HepG2 (cell line): Measurements from ENCODE around the gene MYOM1. TPM values are rescaled to one million over a fixed set of nuclear protein-coding genes. Genes with fewer than 3 reads are reported as not detected.

Experiments used
- AHDC1 ChIP-seq: sonication (generic); formaldehyde crosslinking; IDR thresholded peaks from 2 replicates; pipeline ENCODE4 v1.5.1; 2020; ENCODE audit warnings: mild to moderate bottlenecking, missing genetic modification reagents, borderline replicate concordance
- CBFB ChIP-seq: sonication (generic); formaldehyde crosslinking; IDR thresholded peaks from 2 replicates; pipeline ENCODE4 v1.4.0; 2020; ENCODE audit warnings: missing genetic modification reagents
- CHD4 ChIP-seq: fragments of 200-600 bp; sonication (generic); IDR thresholded peaks from 2 replicates; pipeline ENCODE4 v1.7.0; 2017; ENCODE audit warnings: mild to moderate bottlenecking, low read length, borderline replicate concordance
- DNMT3B ChIP-seq: conservative IDR thresholded peaks from 2 replicates; pipeline ENCODE4 v1.6.1; 2016; ENCODE audit warnings: missing biosample characterization, control low read depth
- EEA1 ChIP-seq: sonication (generic); formaldehyde crosslinking; IDR thresholded peaks from 2 replicates; pipeline ENCODE4 v1.5.1; 2020; ENCODE audit warnings: mild to moderate bottlenecking, missing genetic modification reagents, borderline replicate concordance
- IKZF5 ChIP-seq: IDR thresholded peaks from 2 replicates; pipeline ENCODE4 v1.6.1; 2018; ENCODE audit warnings: missing genetic modification reagents, mild to moderate bottlenecking, missing compliant biosample characterization
- MED1 ChIP-seq: sonication (generic); formaldehyde crosslinking; IDR thresholded peaks from 2 replicates; pipeline ENCODE4 v1.4.0; 2020; ENCODE audit warnings: missing genetic modification reagents
- NFE2 ChIP-seq: sonication (generic); formaldehyde crosslinking; IDR thresholded peaks from 2 replicates; pipeline ENCODE4 v1.4.0; 2020; ENCODE audit warnings: missing genetic modification reagents
- POLR2A ChIP-seq, 2 experiments: IDR thresholded peaks; 2 replicates each; pipeline ENCODE4 v1.6.1; 2011; ENCODE audit warnings: low read depth in 2 of 2, low read length in 2 of 2, mild to moderate bottlenecking in 1 of 2, moderate library complexity in 1 of 2; ENCODE audit not compliant: insufficient read depth in 1 of 2
- RXRA ChIP-seq: sonication (generic); formaldehyde crosslinking; IDR thresholded peaks from 2 replicates; pipeline ENCODE4 v1.5.1; 2020; ENCODE audit warnings: missing genetic modification reagents
- SETDB1 ChIP-seq: sonication (generic); formaldehyde crosslinking; IDR thresholded peaks from 2 replicates; pipeline ENCODE4 v1.5.1; 2020; ENCODE audit warnings: missing genetic modification reagents, mild to moderate bottlenecking, borderline replicate concordance
- SPEN ChIP-seq: sonication (generic); formaldehyde crosslinking; IDR thresholded peaks from 2 replicates; pipeline ENCODE4 v1.5.1; 2020; ENCODE audit warnings: low read depth, mild to moderate bottlenecking, missing genetic modification reagents
- UBTF ChIP-seq: sonication (generic); formaldehyde crosslinking; IDR thresholded peaks from 2 replicates; pipeline ENCODE4 v1.4.0; 2020; ENCODE audit warnings: mild to moderate bottlenecking, missing genetic modification reagents
- ZBTB21 ChIP-seq: sonication (generic); formaldehyde crosslinking; IDR thresholded peaks from 2 replicates; pipeline ENCODE4 v1.4.0; 2020; ENCODE audit warnings: missing genetic modification reagents
- ZBTB42 ChIP-seq: sonication (generic); formaldehyde crosslinking; IDR thresholded peaks from 2 replicates; pipeline ENCODE4 v1.5.0; 2020; ENCODE audit warnings: mild to moderate bottlenecking, missing genetic modification reagents
- ZNF709 ChIP-seq: sonication (generic); formaldehyde crosslinking; IDR thresholded peaks from 2 replicates; pipeline ENCODE4 v1.5.0; 2020; ENCODE audit warnings: mild to moderate bottlenecking, missing genetic modification reagents
- ZSCAN31 ChIP-seq: sonication (generic); formaldehyde crosslinking; IDR thresholded peaks from 2 replicates; pipeline ENCODE4 v1.5.0; 2020; ENCODE audit warnings: low read depth, mild to moderate bottlenecking, missing genetic modification reagents
- polyA plus RNA-seq, 8 experiments: library from polyadenylated mRNA; depleted of rRNA in 3 of 8; stranded (reverse) in 7 of 8; unstranded in 1 of 8; fragments of >200 nt; fragmentation: Illumina TruSeq in 4 of 8; extraction: Trizol in 4 of 8; gene quantifications; 2 replicates each; pipeline versions ENCODE4 v1.2.1 to v1.2.3, GENCODE V29; 2011 to 2016; ENCODE audit warnings: low read depth in 4 of 8, missing spikeins in 1 of 8, mixed read lengths in 1 of 8; ENCODE audit not compliant: insufficient read depth in 1 of 8
- total RNA-seq, 5 experiments: library from RNA; depleted of rRNA; stranded (reverse); fragments of >200 nt; fragmentation: Illumina TruSeq; extraction: Trizol; gene quantifications; 2 replicates each; pipeline ENCODE4 v1.2.3, GENCODE V29; 2016; ENCODE audit warnings: low read depth in 1 of 5

Gene MYOM1
- total and polyA plus RNA-seq, 2 of the 13 experiments (the other 11 are each of a cell fraction or from before 2014, with no cell fraction given) = 0.46 to 0.98 TPM

- peak; percentile 87 for TF ChIP-seq UBTF (CRISPR knock-in tag)
- no peak for TF ChIP-seq CHD4
- TF ChIP-seq RXRA (CRISPR knock-in tag) = peak; percentile 68; the same call in 1 of the 2 replicates
- TF ChIP-seq ZBTB42 (CRISPR knock-in tag) = no peak; the same call in 1 of the 2 replicates
- no peak for TF ChIP-seq NFE2 (CRISPR knock-in tag)
- no peak; the same call in 1 of the 2 replicates for TF ChIP-seq ZBTB21 (CRISPR knock-in tag)
- no peak; the same call in 1 of the 2 replicates for TF ChIP-seq ZNF709 (CRISPR knock-in tag)
- TF ChIP-seq DNMT3B (CRISPR knock-in tag) = no peak
- no peak; the same call in 1 of the 2 replicates for TF ChIP-seq SPEN (CRISPR knock-in tag)
- peak; percentile 71 for TF ChIP-seq IKZF5 (CRISPR knock-in tag)
- no peak; the same call in 1 of the 2 replicates for TF ChIP-seq AHDC1 (CRISPR knock-in tag)
- TF ChIP-seq POLR2A (IDR thresholded peaks at IDR 0.05; ENCODE audit: insufficient read depth in 1 of 2, low read depth in 2 of 2, low read length in 2 of 2) = peak; percentile 90 to 91
- peak; percentile 62 for TF ChIP-seq MED1 (CRISPR knock-in tag)
- no peak for TF ChIP-seq EEA1 (CRISPR knock-in tag)
- TF ChIP-seq SETDB1 (CRISPR knock-in tag) = no peak
- TF ChIP-seq ZSCAN31 = peak; percentile 59; the same call in 1 of the 2 replicates
- TF ChIP-seq CBFB (CRISPR knock-in tag) = peak; percentile 62; the same call in 1 of the 2 replicates
These were observed 27.7 kb upstream of the MYOM1 start, which contains the start of gene MYL12A (continued) for GRCh38 chr18:3247240-3248061.
